AG10803 (cell line): ENCODE data around the gene SCPEP1.

ENCODE experiments used
- DNase-seq: peaks from one replicate; pipeline ENCODE4 v3.0.0; 2010; ENCODE audit warnings: low read depth
- H3K4me3 ChIP-seq: 2 replicates; pipeline ENCODE4 v1.5.1; 2011; ENCODE audit warnings: mild to moderate bottlenecking, low read length, control low read depth
- CTCF ChIP-seq: conservative IDR thresholded peaks from 2 replicates; pipeline ENCODE4 v1.5.1; 2011; ENCODE audit warnings: mild to moderate bottlenecking, low read length, control low read depth, inconsistent platforms

Gene SCPEP1

GRCh38 chr17:57016764-57017116 lies 38.8 kb downstream of the SCPEP1 start:
- TF ChIP-seq CTCF, result no peak
- peak; percentile 34 for DNase-seq
- H3K4me3 ChIP-seq, result no peak overlapping the region

GRCh38 chr17:57017625-57018024 lies 39.7 kb downstream of the SCPEP1 start:
- H3K4me3 ChIP-seq, result no peak overlapping the region
- no peak for DNase-seq
- no peak for TF ChIP-seq CTCF

- H3K4me3 ChIP-seq, result no peak overlapping the region
- no peak for DNase-seq
- no peak for TF ChIP-seq CTCF
These were observed 42.3 kb downstream of the SCPEP1 start for GRCh38 chr17:57020208-57020607.

GRCh38 chr17:57021226-57021940 lies 43.5 kb downstream of the SCPEP1 start:
- no peak for TF ChIP-seq CTCF
- H3K4me3 ChIP-seq, result no peak overlapping the region
- DNase-seq, result no peak

- no peak for DNase-seq
- no peak for TF ChIP-seq CTCF
- no peak overlapping the region for H3K4me3 ChIP-seq
These were observed 47.9 kb downstream of the SCPEP1 start for GRCh38 chr17:57025876-57026275.

- H3K4me3 ChIP-seq, result no peak overlapping the region
- no peak for DNase-seq
- TF ChIP-seq CTCF, result no peak
These were observed 49.9 kb downstream of the SCPEP1 start for GRCh38 chr17:57027852-57028251.

GRCh38 chr17:57032343-57032742 lies 54.4 kb downstream of the SCPEP1 start:
- TF ChIP-seq CTCF, result no peak
- H3K4me3 ChIP-seq, result no peak overlapping the region
- DNase-seq, result no peak
